Mucosa of rectum (tissue), 2 donors: ENCODE data around the gene CC2D2A.

Experiments used
- H3K27ac ChIP-seq, 2 donors: one replicate each; pipeline ENCODE4 v1.7.0; 2013; ENCODE audit warnings: inconsistent platforms in 2 of 2, low read depth in 2 of 2, low read length in 2 of 2
- H3K27me3 ChIP-seq, 2 donors: one replicate each; pipeline ENCODE4 v1.7.0; 2013; ENCODE audit warnings: low read length in 2 of 2; ENCODE audit not compliant: control insufficient read depth in 2 of 2, insufficient read depth in 2 of 2
- H3K36me3 ChIP-seq, 2 donors: one replicate each; pipeline ENCODE4 v1.7.0; 2013; ENCODE audit warnings: low read length in 2 of 2; ENCODE audit not compliant: control insufficient read depth in 2 of 2, insufficient read depth in 2 of 2
- H3K4me1 ChIP-seq, 2 donors: one replicate each; pipeline ENCODE4 v1.7.0; 2013; ENCODE audit warnings: low read length in 2 of 2, mild to moderate bottlenecking in 1 of 2; ENCODE audit not compliant: control insufficient read depth in 2 of 2, insufficient read depth in 2 of 2
- H3K4me3 ChIP-seq, 2 donors: one replicate each; pipeline ENCODE4 v1.7.0; 2013; ENCODE audit warnings: low read length in 2 of 2
- H3K9ac ChIP-seq, 2 donors: one replicate each; pipeline ENCODE4 v1.7.0; 2013; ENCODE audit warnings: low read length in 2 of 2, low read depth in 1 of 2, mild to moderate bottlenecking in 1 of 2
- H3K9me3 ChIP-seq, 2 donors: one replicate each; pipeline ENCODE4 v1.7.0; 2013; ENCODE audit warnings: low read length in 2 of 2; ENCODE audit not compliant: control insufficient read depth in 2 of 2
- donor health status: healthy.
- donor health status: Normal muscosa, but diverticular disease.

The CC2D2A gene

DNA sequence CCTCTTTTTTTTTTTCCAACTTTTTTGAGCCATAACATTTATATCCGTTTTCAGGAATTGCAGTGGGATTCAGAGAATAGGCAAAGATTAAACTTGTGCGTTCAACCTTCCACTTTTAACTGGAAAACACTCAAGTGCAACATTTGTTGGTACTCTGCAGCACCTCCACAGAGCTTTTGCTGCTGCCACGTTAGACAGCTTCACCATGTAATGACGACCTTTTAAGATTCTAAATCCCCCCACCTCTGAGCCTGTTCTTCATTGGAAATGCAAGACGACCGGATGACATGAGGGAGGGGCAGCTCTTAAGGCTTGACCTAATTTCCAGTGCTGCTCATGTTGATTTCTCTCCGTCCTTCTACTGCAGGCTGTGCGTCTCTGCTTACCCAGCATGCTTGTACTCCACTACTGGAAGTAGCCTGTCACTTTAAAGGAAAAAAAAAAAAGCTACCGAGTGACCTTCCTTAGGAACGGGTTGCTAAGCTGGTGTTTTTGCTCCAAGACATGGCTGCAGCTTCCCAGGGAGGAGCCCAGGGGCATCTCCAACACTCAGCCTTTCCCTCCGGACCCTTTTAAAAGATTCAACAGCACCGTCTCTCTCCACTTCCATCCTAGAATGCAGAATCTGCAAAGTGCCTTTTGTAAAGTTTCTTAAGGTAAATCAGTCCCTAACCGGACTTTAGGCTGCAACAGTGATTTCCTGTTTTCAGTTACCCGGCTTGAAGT is at the start of gene CC2D2A:
Gene CC2D2A (plus strand): TSS at position 481 of the 726 bp plus-strand sequence. CDS start 6,051 bp downstream, outside the sequence.
- Histone ChIP-seq H3K4me3 (peak within 1 kb of the TSS; percentile 63 to 83), H3K9me3 (no peaks in the 10 kb centered on the region), H3K27me3 (no peaks in the 10 kb centered on the region), H3K27ac (peak within 1 kb of the TSS in 1 of 2 donors; percentile 25), H3K9ac (peak within 1 kb of the TSS; percentile 20 to 29), H3K36me3 (no peaks in the 10 kb centered on the region), H3K4me1 (no peaks in the 10 kb centered on the region)

GRCh38 chr4:15420642-15421041 is 49.0 kb upstream of the CC2D2A start:
- no peaks in the 10 kb centered on the region for H3K27me3 ChIP-seq
- no peak overlapping the region for H3K27ac ChIP-seq
- no peak overlapping the region for H3K4me3 ChIP-seq
- no peaks in the 10 kb centered on the region for H3K36me3 ChIP-seq
- H3K9ac ChIP-seq, result no peak overlapping the region
- H3K4me1 ChIP-seq, result no peaks in the 10 kb centered on the region
- H3K9me3 ChIP-seq, result no peaks in the 10 kb centered on the region

- no peak overlapping the region for H3K27ac ChIP-seq
- H3K9me3 ChIP-seq, result no peaks in the 10 kb centered on the region
- H3K36me3 ChIP-seq, result no peaks in the 10 kb centered on the region
- H3K9ac ChIP-seq, result no peak overlapping the region
- H3K4me3 ChIP-seq, result no peak overlapping the region
- no peaks in the 10 kb centered on the region for H3K27me3 ChIP-seq
- H3K4me1 ChIP-seq, result no peaks in the 10 kb centered on the region
These were observed 46.4 kb upstream of the CC2D2A start for GRCh38 chr4:15423285-15423711.

- Histone ChIP-seq H3K4me3 (no peak overlapping the region), H3K9ac (no peak overlapping the region), H3K4me1 (no peaks in the 10 kb centered on the region), H3K9me3 (no peaks in the 10 kb centered on the region), H3K27ac (no peak overlapping the region), H3K27me3 (no peaks in the 10 kb centered on the region), H3K36me3 (no peaks in the 10 kb centered on the region)
These were observed 44.2 kb upstream of the CC2D2A start for GRCh38 chr4:15425520-15425919.

- H3K4me3 ChIP-seq, result no peak overlapping the region
- no peaks in the 10 kb centered on the region for H3K36me3 ChIP-seq
- no peaks in the 10 kb centered on the region for H3K9me3 ChIP-seq
- no peaks in the 10 kb centered on the region for H3K27me3 ChIP-seq
- H3K27ac ChIP-seq, result no peak overlapping the region
- H3K4me1 ChIP-seq, result no peaks in the 10 kb centered on the region
- no peak overlapping the region for H3K9ac ChIP-seq
These were observed 42.5 kb upstream of the CC2D2A start for GRCh38 chr4:15427161-15427560.

GRCh38 chr4:15427701-15428100 is 42.0 kb upstream of the CC2D2A start, which contains the start of gene C1QTNF7:
Gene C1QTNF7, plus strand, starts transcription at chr4:15428033. Its CDS starts 7,711 bp downstream, at chr4:15435744.
- H3K4me1 ChIP-seq, result no peaks in the 10 kb centered on the region
- H3K36me3 ChIP-seq, result no peaks in the 10 kb centered on the region
- H3K9ac ChIP-seq, result no peak within 1 kb of the TSS
- no peaks in the 10 kb centered on the region for H3K27me3 ChIP-seq
- H3K27ac ChIP-seq, result peak within 1 kb of the TSS; percentile 40 to 41
- no peaks in the 10 kb centered on the region for H3K9me3 ChIP-seq
- H3K4me3 ChIP-seq, result no peak within 1 kb of the TSS

DNA sequence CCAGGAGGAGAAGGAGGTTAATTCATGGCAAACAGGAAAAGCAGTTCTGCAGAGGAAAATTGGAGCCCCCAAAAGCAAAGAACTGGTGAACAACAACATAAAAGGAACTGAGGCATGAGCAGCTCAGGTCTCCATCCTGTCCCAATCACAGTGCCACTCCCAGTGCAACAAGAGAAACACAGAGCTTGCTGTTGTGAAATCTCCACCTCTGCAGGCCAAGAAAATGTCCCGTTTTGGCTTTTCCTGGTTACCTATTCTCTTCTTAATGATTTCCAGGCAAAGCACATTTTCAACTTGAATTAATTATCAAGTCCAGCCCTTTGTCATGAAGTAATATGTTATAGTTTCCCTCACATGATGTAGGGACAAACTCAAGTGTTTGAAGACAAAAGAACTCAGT is 41.1 kb upstream of the CC2D2A start:
- Histone ChIP-seq H3K4me3 (no peak overlapping the region), H3K36me3 (no peaks in the 10 kb centered on the region), H3K4me1 (no peaks in the 10 kb centered on the region), H3K27ac (peak overlapping the region in 1 of 2 donors; percentile 1), H3K27me3 (no peaks in the 10 kb centered on the region), H3K9me3 (no peaks in the 10 kb centered on the region), H3K9ac (no peak overlapping the region)

GRCh38 chr4:15434091-15434490 is 35.6 kb upstream of the CC2D2A start:
- Histone ChIP-seq H3K4me3 (no peak overlapping the region), H3K27me3 (no peaks in the 10 kb centered on the region), H3K9ac (no peak overlapping the region), H3K27ac (no peak overlapping the region), H3K9me3 (no peaks in the 10 kb centered on the region), H3K4me1 (no peaks in the 10 kb centered on the region), H3K36me3 (no peaks in the 10 kb centered on the region)

- no peak overlapping the region for H3K9ac ChIP-seq
- no peaks in the 10 kb centered on the region for H3K27me3 ChIP-seq
- H3K4me1 ChIP-seq, result no peaks in the 10 kb centered on the region
- no peaks in the 10 kb centered on the region for H3K36me3 ChIP-seq
- no peaks in the 10 kb centered on the region for H3K9me3 ChIP-seq
- no peak overlapping the region for H3K27ac ChIP-seq
- no peak overlapping the region for H3K4me3 ChIP-seq
These were observed 35.0 kb upstream of the CC2D2A start for GRCh38 chr4:15434676-15435075.

GRCh38 chr4:15436513-15436912 is 33.2 kb upstream of the CC2D2A start:
- no peaks in the 10 kb centered on the region for H3K9me3 ChIP-seq
- no peaks in the 10 kb centered on the region for H3K36me3 ChIP-seq
- H3K4me1 ChIP-seq, result no peaks in the 10 kb centered on the region
- H3K4me3 ChIP-seq, result no peak overlapping the region
- H3K27ac ChIP-seq, result no peak overlapping the region
- H3K27me3 ChIP-seq, result no peaks in the 10 kb centered on the region
- no peak overlapping the region for H3K9ac ChIP-seq
